ENCODE results near the gene RUNX2.

RUNX2 gene

DNA sequence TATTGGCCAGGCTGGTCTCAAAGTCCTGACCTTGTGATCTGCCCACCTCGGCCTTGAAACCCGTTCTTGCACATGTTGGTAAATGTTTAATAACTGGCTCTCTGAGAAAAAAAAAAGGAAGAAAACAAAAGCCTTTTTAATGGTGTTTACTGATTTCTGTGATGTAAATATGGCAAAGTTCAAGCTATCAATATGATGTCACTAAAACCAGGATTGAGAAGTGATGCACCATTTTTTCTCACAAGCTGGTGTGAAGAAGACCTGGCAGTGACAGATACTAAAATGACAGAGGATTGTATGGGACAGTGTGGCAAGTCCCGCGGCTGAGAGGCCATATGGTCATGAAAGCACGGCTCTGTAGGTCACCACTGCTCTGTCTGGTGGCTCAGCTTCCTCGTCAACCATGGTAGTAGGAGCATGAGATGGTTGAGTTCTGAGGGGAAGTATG is 245.9 kb downstream of the RUNX2 start:
- TF ChIP-seq POLR2A (IDR thresholded peaks at IDR 0.05; ENCODE audit: extremely low read depth, insufficient read length) = no peak
- TF ChIP-seq MYC (IDR thresholded peaks at IDR 0.05; ENCODE audit: low read depth, low read length) = no peak
- TF ChIP-seq, protein P1, sequence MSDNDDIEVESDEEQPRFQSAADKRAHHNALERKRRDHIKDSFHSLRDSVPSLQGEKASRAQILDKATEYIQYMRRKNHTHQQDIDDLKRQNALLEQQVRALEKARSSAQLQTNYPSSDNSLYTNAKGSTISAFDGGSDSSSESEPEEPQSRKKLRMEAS (IDR thresholded peaks at IDR 0.05; ENCODE audit: low read depth, low read length) = no peak
- TF ChIP-seq, protein P2, sequence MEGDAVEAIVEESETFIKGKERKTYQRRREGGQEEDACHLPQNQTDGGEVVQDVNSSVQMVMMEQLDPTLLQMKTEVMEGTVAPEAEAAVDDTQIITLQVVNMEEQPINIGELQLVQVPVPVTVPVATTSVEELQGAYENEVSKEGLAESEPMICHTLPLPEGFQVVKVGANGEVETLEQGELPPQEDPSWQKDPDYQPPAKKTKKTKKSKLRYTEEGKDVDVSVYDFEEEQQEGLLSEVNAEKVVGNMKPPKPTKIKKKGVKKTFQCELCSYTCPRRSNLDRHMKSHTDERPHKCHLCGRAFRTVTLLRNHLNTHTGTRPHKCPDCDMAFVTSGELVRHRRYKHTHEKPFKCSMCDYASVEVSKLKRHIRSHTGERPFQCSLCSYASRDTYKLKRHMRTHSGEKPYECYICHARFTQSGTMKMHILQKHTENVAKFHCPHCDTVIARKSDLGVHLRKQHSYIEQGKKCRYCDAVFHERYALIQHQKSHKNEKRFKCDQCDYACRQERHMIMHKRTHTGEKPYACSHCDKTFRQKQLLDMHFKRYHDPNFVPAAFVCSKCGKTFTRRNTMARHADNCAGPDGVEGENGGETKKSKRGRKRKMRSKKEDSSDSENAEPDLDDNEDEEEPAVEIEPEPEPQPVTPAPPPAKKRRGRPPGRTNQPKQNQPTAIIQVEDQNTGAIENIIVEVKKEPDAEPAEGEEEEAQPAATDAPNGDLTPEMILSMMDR (IDR thresholded peaks at IDR 0.05; ENCODE audit: low read depth, low read length) = no peak
- no peak overlapping the region for H3K4me3 ChIP-seq (ENCODE audit: low read depth, low read length)
- no peak for DNase-seq (ENCODE audit: low read depth)

DNA sequence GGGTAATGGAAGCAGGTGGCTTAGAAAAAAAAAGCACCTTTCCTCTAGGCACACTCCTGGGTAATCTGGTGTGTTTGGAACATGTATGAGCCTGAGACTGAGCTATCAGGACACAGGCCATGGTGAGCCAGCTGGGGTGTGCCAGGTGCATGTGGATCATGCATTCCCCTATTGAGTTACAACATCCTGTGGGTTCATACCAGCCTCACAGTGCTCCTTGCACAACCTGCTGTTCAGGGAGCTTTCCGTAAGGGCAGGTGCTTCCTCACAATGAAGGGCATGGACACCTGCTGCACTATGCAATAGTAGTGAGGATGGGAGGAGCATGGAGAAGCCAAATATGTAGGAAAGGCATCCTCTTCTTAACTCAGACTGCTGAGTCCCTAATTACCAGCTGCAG is 246.8 kb downstream of the RUNX2 start:
- no peak overlapping the region for H3K4me3 ChIP-seq (ENCODE audit: low read depth, low read length)
- DNase-seq (ENCODE audit: low read depth) = peak; percentile 38
- TF ChIP-seq, protein P1 (IDR thresholded peaks at IDR 0.05; ENCODE audit: low read depth, low read length) = no peak
- TF ChIP-seq, protein P2 (IDR thresholded peaks at IDR 0.05; ENCODE audit: low read depth, low read length) = no peak
- no peak for TF ChIP-seq MYC (IDR thresholded peaks at IDR 0.05; ENCODE audit: low read depth, low read length)
- TF ChIP-seq POLR2A (IDR thresholded peaks at IDR 0.05; ENCODE audit: extremely low read depth, insufficient read length) = no peak

- H3K4me3 ChIP-seq (ENCODE audit: low read depth, low read length) = no peak overlapping the region
- TF ChIP-seq, protein P2 (IDR thresholded peaks at IDR 0.05; ENCODE audit: low read depth, low read length) = no peak
- TF ChIP-seq POLR2A (IDR thresholded peaks at IDR 0.05; ENCODE audit: extremely low read depth, insufficient read length) (no peak), MYC (IDR thresholded peaks at IDR 0.05; ENCODE audit: low read depth, low read length) (no peak)
- TF ChIP-seq, protein P1 (IDR thresholded peaks at IDR 0.05; ENCODE audit: low read depth, low read length) = no peak
- no peak for DNase-seq (ENCODE audit: low read depth)
Observed at GRCh38 chr6:45576648-45577624, 248.8 kb downstream of the RUNX2 start.

DNA sequence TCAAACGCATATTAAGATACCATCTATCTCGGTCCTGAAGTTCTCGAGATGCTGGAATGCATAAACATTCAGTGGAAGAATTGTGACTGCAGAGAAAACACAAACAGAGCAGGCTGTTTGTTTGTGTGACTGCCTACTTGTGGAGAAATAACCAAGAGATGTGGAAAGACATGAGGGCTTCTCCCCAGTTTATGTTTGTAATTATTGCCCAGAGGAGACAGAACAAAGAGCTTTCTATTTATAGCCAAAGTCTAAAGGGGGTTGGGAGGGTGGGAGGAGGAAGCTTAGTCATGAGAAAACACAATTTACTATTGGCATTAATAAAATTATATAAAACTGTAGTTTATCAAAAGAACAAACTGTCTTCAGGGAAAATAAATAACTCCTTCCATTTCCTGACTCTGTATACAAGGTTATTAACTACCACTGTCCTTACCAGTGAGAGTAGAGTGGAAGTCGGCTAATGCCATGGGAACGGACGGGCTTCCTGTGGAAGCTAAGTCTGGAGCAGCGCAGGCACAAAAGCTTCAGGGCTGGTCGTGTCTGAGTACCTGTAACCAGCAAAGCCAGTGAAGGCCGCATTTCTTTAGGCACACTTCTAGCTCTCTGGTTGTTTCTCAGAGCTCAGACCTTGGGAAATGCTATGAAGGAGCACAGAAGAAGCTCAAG is 249.8 kb downstream of the RUNX2 start:
- TF ChIP-seq, protein P2 (IDR thresholded peaks at IDR 0.05; ENCODE audit: low read depth, low read length) = no peak
- TF ChIP-seq MYC (IDR thresholded peaks at IDR 0.05; ENCODE audit: low read depth, low read length) = no peak
- TF ChIP-seq, protein P1 (IDR thresholded peaks at IDR 0.05; ENCODE audit: low read depth, low read length) = no peak
- TF ChIP-seq POLR2A (IDR thresholded peaks at IDR 0.05; ENCODE audit: extremely low read depth, insufficient read length) = no peak
- no peak overlapping the region for H3K4me3 ChIP-seq (ENCODE audit: low read depth, low read length)
- peak; percentile 34 for DNase-seq (ENCODE audit: low read depth)

- no peak for DNase-seq (ENCODE audit: low read depth)
- TF ChIP-seq, protein P2 (IDR thresholded peaks at IDR 0.05; ENCODE audit: low read depth, low read length) = no peak
- TF ChIP-seq, protein P1 (IDR thresholded peaks at IDR 0.05; ENCODE audit: low read depth, low read length) = no peak
- TF ChIP-seq POLR2A (IDR thresholded peaks at IDR 0.05; ENCODE audit: extremely low read depth, insufficient read length) (no peak), MYC (IDR thresholded peaks at IDR 0.05; ENCODE audit: low read depth, low read length) (no peak)
- H3K4me3 ChIP-seq (ENCODE audit: low read depth, low read length) = no peak overlapping the region
Observed at GRCh38 chr6:45584127-45584526, 256.0 kb downstream of the RUNX2 start.

Measured in NB4 (cell line).